ENCODE measurements around the gene DOCK1.

- TF ChIP-seq, protein P1, sequence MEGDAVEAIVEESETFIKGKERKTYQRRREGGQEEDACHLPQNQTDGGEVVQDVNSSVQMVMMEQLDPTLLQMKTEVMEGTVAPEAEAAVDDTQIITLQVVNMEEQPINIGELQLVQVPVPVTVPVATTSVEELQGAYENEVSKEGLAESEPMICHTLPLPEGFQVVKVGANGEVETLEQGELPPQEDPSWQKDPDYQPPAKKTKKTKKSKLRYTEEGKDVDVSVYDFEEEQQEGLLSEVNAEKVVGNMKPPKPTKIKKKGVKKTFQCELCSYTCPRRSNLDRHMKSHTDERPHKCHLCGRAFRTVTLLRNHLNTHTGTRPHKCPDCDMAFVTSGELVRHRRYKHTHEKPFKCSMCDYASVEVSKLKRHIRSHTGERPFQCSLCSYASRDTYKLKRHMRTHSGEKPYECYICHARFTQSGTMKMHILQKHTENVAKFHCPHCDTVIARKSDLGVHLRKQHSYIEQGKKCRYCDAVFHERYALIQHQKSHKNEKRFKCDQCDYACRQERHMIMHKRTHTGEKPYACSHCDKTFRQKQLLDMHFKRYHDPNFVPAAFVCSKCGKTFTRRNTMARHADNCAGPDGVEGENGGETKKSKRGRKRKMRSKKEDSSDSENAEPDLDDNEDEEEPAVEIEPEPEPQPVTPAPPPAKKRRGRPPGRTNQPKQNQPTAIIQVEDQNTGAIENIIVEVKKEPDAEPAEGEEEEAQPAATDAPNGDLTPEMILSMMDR (IDR thresholded peaks at IDR 0.05), result no peak
- no peak for TF ChIP-seq ZFX (IDR thresholded peaks at IDR 0.05; ENCODE audit: borderline replicate concordance)
Measured at GRCh38 chr10:127498087-127498486, 592.9 kb downstream of the DOCK1 start.

Data from 22Rv1 (cell line).